ENCODE results near the gene ZNF420.
"Not testable (repeated sequence)": the region's sequence is repeated elsewhere in the genome, so short reads cannot be mapped to it uniquely, and the experiment has no call there.

The ZNF420 gene

DNA sequence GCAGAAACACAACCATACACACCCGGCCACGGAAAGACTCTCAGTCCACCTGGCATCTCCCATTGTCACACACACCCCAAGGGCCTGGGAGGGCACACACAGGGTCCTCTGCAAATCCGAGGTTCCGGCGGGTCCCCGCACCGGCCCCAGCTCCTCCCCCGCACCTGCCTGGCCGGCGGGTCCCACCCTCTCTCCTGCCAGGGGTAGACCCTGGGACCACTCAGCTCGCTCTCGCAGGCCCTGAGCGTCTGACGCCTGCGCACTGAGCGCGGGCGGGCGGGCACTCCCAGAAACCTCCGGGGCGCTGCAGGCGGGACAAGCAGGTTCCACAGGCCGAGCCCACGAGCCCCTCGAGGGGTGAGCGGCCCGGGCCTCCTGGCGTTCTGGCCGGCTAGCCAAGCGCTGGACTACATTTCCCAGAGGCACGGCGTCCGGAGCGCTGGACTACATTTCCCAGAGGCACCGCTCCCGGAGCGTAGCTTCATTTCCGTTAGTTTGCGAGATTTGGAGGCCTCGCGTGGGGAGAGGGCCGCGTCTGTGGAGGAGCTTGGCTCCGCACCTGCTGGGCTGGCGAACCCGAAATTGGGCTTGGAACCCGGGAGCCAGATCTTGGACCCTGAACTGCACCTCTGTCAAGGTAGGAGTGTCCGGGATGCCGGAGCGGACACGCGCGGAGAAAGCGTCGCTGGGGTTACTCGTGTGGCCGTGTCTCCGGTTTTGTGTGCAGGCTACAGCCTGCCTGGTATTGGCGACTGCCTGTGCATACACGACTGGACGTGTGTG, at the start of gene ZNF420:
TSS of gene ZNF420 (plus strand) at position 500 of the 783 bp plus-strand sequence. CDS start 10,686 bp downstream, outside the sequence.
- DNase-seq, result peak; percentile 57 to 99

DNA sequence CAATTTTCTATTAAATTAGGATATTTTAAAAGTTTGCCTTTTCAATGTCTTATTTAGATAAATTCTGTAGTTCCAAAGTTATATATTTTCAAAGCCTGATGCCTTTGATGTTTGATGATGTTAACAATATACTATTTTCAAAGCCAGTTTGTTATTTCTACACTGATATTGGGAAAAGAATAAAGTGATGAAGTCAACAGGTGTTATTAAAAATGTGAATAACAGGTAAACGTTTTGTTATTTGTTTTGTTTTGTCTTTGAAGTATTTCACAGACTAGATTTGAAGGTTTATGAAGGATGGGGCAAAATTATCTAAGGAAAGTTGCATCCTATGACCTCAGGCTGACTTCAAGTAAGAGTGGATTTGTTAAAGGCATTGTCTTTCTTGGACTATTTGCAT, 33.1 kb upstream of the ZNF420 start:
- no peak for DNase-seq

DNA sequence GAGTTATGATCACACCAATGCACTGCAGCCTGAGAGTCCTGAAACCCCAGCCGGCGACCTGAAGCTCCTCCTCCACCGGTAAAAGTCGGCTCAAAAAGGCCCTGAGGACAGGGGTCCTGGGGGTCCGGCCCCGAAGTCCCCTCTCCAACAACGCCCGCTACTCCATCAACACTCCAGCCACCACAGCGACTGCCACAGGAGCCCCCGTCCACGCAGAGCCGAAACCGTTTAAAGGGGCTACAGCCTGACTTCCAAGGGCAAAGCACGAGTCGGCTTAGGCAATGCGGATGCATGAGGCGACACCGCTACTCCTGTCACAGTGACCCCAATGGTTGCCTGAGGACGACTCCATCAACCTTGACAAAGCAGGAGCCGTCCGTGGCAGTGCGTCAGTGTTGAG, 22.9 kb upstream of the ZNF420 start:
- DNase-seq, result no peak

DNA sequence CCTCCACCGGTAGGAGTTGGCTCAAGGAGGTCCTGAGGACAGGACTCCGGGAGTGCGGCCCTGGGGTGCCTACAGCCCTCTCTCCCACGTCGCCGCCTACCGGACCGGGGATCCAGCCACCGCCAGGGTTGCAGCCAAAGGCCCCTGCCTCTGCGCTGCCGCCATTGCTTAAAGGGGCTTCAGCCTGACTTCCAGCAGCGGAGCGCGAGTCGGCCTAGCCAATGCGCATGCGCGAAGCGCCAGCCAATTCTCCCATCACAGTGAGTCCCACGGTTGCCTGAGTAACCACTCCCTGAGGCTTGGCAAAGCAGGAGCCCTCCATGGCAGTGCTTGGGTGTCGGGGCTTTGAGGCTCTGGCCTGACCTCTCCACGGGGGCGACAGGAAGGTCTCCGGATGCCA, 21.5 kb upstream of the ZNF420 start:
- DNase-seq, result no peak

DNA sequence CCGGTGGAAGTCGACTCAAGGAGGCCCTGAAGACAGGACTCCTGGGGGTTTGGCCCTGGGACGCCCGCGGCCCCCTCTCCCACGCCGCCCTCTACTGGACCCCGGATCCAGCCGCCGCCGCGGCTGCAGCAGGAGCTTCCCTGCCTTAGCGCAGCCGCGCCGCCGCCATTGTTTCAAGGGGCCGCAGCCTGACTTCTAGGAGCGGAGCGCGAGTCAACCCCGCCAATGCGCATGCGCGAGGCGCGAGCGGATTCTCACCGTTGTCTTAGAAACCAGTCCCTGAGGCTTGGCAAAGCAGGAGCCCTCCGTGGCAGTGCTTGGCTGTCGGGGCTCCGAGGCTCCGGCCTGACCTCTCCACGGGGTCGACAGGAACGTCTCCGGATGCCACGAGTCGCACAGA, 19.1 kb upstream of the ZNF420 start:
- DNase-seq, result no peak

DNA sequence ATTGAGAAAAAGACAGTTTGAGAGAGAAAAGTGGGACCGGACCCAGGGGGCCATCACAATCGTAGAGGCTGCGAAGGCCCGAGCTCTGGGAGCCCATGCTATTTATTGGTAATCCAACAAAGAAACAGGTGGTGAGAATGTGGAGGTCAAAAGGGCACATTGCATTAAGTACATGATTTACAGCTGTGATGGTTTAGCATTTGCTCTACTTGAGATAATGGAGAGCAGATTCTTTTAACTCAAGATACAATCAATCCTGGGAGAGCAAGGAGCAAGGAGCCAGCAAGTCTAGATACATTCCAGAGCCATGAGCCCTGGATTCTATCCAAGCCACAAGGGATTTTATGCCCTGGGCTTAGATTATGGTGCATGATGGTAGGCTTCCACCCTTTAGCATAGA, 13.3 kb upstream of the ZNF420 start:
- DNase-seq, result not testable (repeated sequence)

DNA sequence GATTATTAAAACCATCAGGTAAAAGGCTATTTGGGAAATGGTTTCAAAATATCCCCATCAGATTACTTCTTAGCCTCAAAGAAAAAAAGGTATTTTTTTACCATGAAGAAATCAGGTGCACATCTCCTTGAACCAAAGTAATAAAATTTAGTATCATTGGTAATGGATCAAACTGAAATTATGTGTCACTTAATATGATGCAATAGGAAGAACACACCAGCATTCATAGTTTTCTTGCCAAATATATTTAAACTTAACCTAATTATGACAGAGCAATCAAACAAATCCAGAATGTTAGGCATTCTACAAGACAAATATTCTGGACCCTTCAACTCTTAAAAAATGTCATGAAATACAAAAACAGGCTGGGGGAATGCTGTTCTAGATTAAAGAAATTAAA, 4.1 kb upstream of the ZNF420 start:
- no peak for DNase-seq

DNA sequence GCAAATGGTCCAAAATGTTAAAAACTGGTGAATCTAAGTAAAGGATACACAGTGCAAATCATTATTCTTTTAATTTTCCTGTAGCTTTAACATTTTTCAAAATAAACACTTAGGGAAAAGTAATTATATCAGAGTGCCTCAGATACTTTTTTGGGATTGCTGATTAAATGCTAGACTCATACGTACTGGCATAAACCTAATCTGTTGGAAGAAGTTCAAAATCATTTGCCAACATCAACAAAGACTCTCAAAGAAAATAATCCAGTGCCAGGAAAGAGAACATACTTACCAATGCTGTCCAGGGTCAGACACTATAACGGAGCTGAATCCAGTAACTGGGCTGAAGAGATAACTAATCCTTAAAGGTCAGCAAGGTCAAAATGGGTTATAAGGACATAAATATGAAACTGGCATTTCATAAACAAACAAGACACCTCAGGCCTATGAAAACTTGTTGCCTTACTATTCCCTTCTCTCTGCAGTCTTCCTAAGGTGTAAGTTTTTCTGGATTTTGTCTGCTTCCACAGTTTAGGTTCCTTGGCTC, 3.3 kb upstream of the ZNF420 start:
- no peak for DNase-seq

DNA sequence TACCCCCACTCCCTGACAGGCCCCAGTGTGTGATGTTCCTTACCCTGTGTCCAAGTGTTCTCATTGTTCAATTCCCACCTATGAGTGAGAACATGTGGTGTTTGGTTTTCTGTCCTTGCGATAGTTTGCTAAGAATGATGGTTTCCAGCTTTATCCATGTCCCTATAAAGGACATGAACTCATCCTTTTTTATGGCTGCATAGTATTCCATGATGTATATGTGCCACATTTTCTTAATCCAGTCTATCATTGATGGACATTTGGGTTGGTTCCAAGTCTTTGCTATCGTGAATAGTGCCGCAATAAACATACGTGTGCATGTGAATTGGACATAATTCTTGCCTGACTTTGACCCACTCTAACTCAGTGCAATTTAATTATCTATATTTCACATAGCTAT, 1.7 kb upstream of the ZNF420 start:
- DNase-seq, result not testable (repeated sequence)

DNA sequence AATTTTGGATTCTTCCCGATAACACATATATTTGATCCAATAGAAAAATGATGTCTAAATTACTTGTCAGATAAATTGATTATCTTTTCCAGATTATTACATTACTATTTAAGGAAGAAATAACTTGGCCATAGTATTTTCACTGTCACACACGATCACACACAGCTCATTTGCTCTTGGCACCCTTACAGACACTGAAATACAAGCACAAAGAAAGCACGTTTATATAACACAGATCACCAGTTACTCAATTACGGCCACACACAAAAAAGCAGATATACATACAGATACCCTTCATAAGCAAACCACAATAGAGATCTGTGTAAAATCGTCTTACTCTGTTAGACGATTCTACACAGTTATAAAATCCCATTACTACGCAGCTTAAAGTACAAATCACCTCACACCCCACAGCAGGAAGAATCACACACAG, 716 bp upstream of the ZNF420 start:
- DNase-seq, result no peak

DNA sequence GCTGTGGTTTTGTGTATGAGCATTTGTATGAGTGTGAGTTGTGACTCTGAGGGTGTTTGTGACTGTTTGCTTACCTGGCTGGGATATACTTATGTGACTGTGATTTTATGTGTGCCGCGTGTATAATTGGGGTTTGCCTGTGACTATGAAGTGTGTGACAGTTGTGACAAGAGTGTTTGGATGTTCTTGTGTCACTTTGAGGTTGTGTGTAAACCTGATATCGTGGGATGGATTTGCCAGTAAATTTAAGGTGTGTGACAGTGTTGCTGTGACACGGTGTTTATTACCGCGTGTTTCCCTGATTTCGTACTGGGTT, 442 bp downstream of the ZNF420 start:
- no peak for DNase-seq

DNA sequence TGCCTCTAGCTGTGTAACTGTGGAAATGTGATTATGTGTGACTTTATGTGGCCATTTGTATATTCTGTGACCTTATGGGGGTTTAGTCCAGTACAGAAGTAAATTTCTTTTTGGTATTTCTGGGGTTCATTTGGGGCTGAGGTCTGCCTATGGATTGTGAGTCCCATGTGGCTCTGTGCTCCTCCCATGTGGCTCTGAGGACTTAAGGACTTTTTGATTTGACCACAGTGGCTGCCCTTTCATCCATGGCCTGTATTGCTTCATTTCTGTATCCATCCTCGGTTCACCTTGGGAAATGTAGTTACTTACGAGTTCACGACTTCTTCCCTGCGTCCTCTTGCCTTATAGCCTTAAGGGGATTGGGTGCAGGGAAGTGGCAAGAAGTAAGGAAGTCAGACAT, 1.0 kb downstream of the ZNF420 start:
- DNase-seq, result no peak

DNA sequence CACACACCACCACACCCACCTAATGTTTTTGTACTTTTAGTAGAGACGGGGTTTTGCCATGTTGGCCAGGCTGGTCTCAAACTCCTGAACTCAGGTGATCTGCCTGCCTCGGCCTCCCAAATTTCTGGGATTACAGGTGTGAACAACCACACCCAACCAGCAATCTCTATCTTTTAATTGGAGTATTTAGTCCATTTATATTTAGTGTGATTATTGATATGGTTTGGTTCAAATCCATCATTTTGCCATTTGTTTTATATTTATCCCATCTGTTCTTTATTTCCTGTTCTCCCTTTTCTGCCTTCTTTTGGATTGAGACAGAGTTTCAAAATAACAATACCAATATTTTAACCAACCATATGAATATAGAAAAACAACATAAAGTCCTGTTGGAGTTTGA, 4.1 kb downstream of the ZNF420 start:
- no peak for DNase-seq

DNA sequence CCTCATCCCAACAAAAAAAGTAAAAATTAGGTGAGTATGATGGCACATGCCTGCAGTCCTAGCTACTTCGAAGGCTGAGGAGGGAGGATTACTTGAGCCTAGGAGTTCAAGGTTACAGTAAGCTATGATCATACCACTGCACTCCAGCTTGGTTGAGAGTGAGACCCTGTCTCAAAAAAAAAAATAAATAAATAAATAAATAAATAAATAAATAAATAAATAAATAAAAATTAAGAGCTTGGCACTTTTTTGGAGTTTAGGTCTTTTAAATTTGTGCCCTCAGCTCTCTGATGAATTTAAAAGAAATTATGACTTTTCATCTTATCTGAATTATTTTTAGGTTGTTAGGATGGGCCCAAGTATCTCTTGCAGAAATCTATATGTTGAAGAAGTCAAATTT, 8.9 kb downstream of the ZNF420 start:
- DNase-seq, result no peak

DNA sequence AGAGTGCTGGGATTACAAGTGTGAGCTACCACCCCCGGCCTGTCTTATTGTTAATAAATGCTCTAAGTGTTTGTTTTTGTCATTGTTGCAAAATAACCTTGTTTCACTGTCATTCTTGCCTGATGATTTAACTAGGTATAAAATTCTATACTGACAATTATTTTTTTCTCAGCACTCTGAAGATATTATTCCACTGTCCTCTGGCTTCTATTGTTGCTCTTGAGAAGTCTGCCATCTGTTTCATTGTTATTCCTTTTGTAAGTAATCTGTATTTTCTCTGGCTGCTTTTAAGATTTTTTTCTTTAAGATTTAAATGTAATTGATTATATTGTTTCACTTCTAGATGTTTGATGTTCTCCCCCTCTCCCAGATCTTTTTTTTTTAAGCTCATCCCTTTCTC, 17.6 kb downstream of the ZNF420 start:
- DNase-seq, result no peak

DNA sequence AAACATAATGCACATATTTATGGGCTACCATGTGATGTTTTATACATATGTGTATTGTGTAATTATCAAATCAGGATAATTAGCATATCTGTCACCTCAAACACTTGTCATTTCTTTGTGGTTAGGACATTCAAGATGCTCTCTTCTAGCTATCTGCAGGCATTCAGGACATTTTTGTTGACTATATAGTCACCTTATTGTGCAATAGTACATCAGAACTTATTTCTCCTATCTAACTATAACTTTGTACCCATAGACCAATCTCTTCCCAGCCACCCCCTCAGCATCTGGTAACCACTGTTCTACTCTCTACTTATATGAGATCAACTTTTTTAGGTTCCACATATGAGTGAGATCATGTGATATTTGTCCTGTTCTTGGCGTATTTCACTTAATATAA, 20.3 kb downstream of the ZNF420 start:
- DNase-seq, result no peak

DNA sequence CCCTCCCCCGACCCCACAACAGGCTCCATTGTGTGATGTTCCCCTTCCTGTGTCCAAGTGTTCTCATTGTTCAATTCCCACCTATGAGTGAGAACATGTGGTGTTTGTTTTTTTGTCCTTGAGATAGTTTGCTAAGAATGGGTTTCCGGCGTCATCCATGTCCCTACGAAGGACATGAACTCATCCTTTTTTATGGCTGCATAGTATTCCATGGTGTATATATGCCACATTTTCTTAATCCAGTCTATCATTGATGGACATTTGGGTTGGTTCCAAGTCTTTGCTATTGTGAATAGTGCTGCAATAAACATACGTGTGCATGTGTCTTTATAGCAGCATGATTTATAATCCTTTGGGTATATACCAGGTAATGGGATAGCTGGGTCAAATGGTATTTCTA, 25.9 kb downstream of the ZNF420 start:
- not testable (repeated sequence) for DNase-seq

DNA sequence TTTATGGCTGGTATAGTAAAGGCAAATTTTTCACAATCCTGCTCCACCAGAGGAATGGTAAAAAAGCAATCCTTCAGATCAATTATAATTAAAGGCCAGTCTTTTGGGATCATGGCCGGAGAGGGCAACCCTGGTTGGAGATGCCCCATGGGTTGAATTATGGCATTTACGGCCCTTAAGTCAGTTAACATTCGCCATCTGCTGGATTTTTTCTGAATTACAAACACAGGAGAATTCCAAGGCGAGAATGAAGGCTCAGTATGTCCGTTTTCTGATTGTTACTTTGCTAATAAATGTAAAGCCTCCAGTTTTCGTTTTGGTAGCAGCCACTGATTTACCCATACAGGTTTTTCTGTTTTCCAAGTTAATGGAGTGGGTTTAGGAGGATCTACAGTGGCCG, 33.5 kb downstream of the ZNF420 start:
- not testable (repeated sequence) for DNase-seq

DNA sequence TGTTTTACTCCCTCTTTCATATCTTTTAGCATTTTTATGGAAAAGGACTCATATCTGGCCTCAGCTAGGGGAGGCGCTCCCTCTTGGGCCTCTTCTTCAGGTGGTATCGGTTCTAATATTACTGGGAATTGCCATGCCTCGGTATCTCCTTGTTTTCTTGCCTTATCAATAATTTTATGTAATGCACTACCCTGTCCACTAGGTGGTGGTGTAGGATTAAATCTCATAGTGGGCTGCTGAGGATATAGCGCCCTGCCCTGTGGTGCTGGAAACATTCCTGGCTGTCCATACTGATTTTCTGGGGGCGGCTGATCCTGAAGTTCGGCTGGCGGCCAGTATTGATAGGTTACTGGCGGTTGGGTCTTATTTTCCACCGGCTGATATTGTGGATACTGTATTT, 35.8 kb downstream of the ZNF420 start:
- DNase-seq, result no peak

DNA sequence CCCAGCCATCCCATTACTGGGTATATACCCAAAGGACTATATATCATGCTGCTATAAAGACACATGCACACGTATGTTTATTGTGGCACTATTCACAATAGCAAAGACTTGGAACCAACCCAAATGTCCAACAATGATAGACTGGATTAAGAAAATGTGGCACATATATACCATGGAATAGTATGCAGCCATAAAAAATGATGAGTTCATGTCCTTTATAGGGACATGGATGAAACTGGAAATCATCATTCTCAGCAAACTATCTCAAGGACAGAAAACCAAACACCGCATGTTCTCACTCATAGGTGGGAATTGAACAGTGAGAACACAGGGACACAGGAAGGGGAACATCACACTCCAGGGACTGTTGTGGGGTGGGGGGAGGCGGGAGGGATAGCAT, 43.9 kb downstream of the ZNF420 start:
- not testable (repeated sequence) for DNase-seq

DNA sequence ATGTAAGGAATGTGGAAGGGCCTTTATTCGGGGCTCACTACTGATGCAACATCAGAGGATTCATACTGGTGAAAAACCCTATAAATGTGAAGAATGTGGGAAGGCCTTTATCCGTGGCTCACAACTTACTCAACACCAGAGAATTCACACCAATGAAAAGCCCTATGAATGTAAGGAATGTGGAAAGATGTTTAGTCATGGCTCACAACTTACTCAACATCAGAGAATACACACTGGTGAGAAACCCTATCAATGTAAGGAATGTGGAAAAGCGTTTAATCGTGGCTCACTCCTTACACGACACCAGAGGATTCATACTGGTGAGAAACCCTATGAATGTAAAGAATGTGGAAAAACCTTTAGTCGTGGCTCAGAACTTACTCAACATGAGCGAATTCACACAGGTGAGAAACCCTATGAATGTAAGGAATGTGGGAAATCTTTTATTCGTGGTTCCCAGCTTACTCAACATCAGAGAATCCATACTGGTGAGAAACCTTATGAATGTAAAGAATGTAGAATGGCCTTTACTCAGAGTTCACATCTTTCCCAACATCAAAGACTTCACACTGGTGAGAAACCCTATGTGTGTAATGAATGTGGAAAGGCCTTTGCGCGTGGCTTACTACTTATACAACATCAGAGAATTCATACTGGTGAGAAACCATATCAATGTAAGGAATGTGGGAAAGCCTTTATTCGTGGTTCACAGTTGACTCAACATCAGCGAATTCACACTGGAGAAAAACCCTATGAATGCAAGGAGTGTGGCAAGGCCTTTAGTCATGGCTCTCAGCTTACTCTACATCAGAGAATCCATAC, 50.0 kb downstream of the ZNF420 start:
- no peak for DNase-seq

DNA sequence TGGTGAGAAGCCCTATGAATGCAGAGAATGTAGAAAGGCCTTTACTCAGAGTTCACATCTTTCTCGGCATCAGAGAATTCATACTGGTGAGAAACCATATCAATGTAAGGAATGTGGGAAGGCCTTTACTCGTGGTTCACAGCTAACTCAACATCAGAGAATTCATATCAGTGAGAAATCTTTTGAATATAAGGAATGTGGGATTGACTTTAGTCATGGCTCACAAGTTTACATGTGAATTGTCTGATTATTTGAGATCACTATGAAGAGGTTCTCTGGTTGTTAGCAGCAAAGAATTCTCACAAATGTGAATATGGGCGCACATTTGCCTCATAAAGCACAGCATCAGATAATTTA, 50.6 kb downstream of the ZNF420 start:
- no peak for DNase-seq

DNA sequence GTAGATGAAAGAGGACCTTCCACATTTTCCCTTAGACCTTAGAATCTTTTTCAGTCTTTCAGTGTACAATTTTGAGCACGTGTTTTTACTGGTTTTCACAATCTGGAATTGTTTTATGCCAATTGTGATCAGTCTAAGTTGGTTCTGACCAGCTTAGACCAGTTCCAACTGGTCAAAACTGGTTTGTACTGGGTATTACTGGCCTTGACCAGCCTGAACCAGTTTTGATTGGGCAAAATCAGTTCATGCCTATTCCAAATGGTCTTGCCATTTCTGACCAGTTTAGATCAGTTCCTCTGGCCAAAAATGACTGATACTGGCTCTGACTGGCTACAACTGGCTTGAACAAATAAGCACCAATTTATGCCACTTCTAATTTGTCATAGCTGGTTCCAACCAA, 57.9 kb downstream of the ZNF420 start:
- no peak for DNase-seq

DNA sequence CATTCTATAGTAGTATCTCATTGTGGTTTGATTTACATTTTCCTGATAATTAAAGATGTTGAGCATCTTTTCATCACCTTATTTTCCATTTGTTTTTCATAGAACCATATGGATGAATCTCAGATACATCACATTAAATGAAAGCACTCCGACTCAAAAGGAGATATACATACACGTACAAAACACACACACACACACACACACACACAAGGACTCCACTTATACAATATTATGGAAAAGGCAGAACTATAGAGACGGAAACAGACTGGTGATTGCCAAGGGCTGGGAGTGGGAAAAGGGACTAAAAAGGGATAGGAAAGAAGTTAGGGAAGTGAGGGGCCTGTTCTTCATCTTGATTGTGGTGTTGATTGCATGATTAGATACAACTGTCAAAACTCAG, 70.0 kb downstream of the ZNF420 start:
- no peak for DNase-seq
